GM21367 (cell line): ENCODE results near the gene MTHFS.

ENCODE experiments used
- ATAC-seq: cut with Tn5 transposase; IDR thresholded peaks from one replicate; pipeline ENCODE4 v1.9.1; 2021; ENCODE audit not compliant: unreplicated experiment

Gene MTHFS

GRCh38 chr15:79881254-79881653 is 15.6 kb downstream of the MTHFS start:
- no peak for ATAC-seq

GRCh38 chr15:79878078-79878705 is 18.6 kb downstream of the MTHFS start:
- no peak for ATAC-seq

GRCh38 chr15:79875213-79875612 is 21.6 kb downstream of the MTHFS start:
- no peak for ATAC-seq

GRCh38 chr15:79874242-79874641 is 22.6 kb downstream of the MTHFS start:
- no peak for ATAC-seq

- ATAC-seq: no peak
Measured at GRCh38 chr15:79872358-79873017, 24.3 kb downstream of the MTHFS start.

- ATAC-seq: no peak
Measured at GRCh38 chr15:79868554-79868953, 28.3 kb downstream of the MTHFS start.

- no peak for ATAC-seq
Measured at GRCh38 chr15:79863886-79864285, 32.9 kb downstream of the MTHFS start.

- no peak for ATAC-seq
Measured at GRCh38 chr15:79862191-79862590, 34.6 kb downstream of the MTHFS start.

GRCh38 chr15:79860661-79861060 is 36.2 kb downstream of the MTHFS start:
- ATAC-seq: no peak

- no peak for ATAC-seq
Measured at GRCh38 chr15:79858469-79858868, 38.3 kb downstream of the MTHFS start.

GRCh38 chr15:79853492-79854328 is 43.1 kb downstream of the MTHFS start:
- ATAC-seq: peak; percentile 75

- no peak for ATAC-seq
Measured at GRCh38 chr15:79849789-79850188, 47.0 kb downstream of the MTHFS start.

GRCh38 chr15:79846539-79846938 is 50.3 kb downstream of the MTHFS start:
- no peak for ATAC-seq

GRCh38 chr15:79844221-79844620 is 52.6 kb downstream of the MTHFS start:
- ATAC-seq: no peak

GRCh38 chr15:79837846-79838245 is 59.0 kb downstream of the MTHFS start:
- ATAC-seq: no peak

- ATAC-seq: no peak
Measured at GRCh38 chr15:79834495-79834894, 62.3 kb downstream of the MTHFS start.

- no peak for ATAC-seq
Measured at GRCh38 chr15:79832367-79833120, 64.3 kb downstream of the MTHFS start.

- no peak for ATAC-seq
Measured at GRCh38 chr15:79831604-79832003, 65.2 kb downstream of the MTHFS start.

GRCh38 chr15:79829950-79830349 is 66.9 kb downstream of the MTHFS start:
- ATAC-seq: no peak

GRCh38 chr15:79828447-79828846 is 68.4 kb downstream of the MTHFS start:
- no peak for ATAC-seq

- no peak for ATAC-seq
Measured at GRCh38 chr15:79826800-79827199, 70.0 kb downstream of the MTHFS start.
